Measurements from ENCODE around the gene HDGF.

Gene HDGF

GRCh38 chr1:156693848-156694689 lies 57.4 kb downstream of the HDGF start:
- no peak for DNase-seq

- DNase-seq: no peak
These were observed 58.3 kb downstream of the HDGF start for GRCh38 chr1:156692925-156693847.

- DNase-seq: no peak
These were observed 59.0 kb downstream of the HDGF start for GRCh38 chr1:156692441-156692924.

Data from CD4-positive, alpha-beta T cell treated with Interleukin-6 for 4 hours (primary cell).